H9 (cell line): ENCODE data around the gene HLA-E. TPM values are rescaled to one million over a fixed set of nuclear protein-coding genes. Genes with fewer than 3 reads are reported as not detected.

Experiments
- DNase-seq: peaks from one replicate; pipeline ENCODE4 v3.0.0-alpha.2; 2017
- H2AFZ ChIP-seq: one replicate; pipeline ENCODE4 v1.6.1; 2013; ENCODE audit warnings: mild to moderate bottlenecking, low read length, control low read depth, moderate library complexity
- H2AK5ac ChIP-seq: 2 replicates; pipeline ENCODE4 v1.6.1; 2013; ENCODE audit warnings: low read length, control low read depth, mixed read lengths; ENCODE audit not compliant: insufficient read length
- H2BK120ac ChIP-seq: one replicate; pipeline ENCODE4 v1.6.1; 2013; ENCODE audit warnings: low read depth, mild to moderate bottlenecking, low read length, control low read depth, inconsistent platforms; ENCODE audit not compliant: poor library complexity, severe bottlenecking
- H2BK12ac ChIP-seq: 2 replicates; pipeline ENCODE4 v1.6.1; 2013; ENCODE audit warnings: low read length, control low read depth, mixed read lengths, low read depth; ENCODE audit not compliant: insufficient read length
- H2BK15ac ChIP-seq: 2 replicates; pipeline ENCODE4 v1.6.1; 2013; ENCODE audit warnings: low read depth, low read length, control low read depth
- H2BK20ac ChIP-seq: one replicate; pipeline ENCODE4 v1.6.1; 2013; ENCODE audit warnings: low read depth, mild to moderate bottlenecking, low read length, control low read depth, inconsistent platforms; ENCODE audit not compliant: poor library complexity, severe bottlenecking
- H2BK5ac ChIP-seq: 2 replicates; pipeline ENCODE4 v1.6.1; 2013; ENCODE audit warnings: low read length, control low read depth, mixed read lengths; ENCODE audit not compliant: insufficient read length
- H3K14ac ChIP-seq: 2 replicates; pipeline ENCODE4 v1.6.1; 2013; ENCODE audit warnings: low read length, control low read depth; ENCODE audit not compliant: insufficient read depth
- H3K18ac ChIP-seq: 2 replicates; pipeline ENCODE4 v1.6.1; 2013; ENCODE audit warnings: low read depth, mild to moderate bottlenecking, mixed read lengths, low read length, control low read depth; ENCODE audit not compliant: insufficient read length
- H3K23ac ChIP-seq: 2 replicates; pipeline ENCODE4 v1.6.1; 2013; ENCODE audit warnings: low read length, control low read depth, mixed read lengths, low read depth; ENCODE audit not compliant: insufficient read length
- H3K23me2 ChIP-seq: 2 replicates; pipeline ENCODE4 v1.6.1; 2013; ENCODE audit warnings: low read depth, mild to moderate bottlenecking, mixed read lengths, low read length, control low read depth; ENCODE audit not compliant: insufficient read length, poor library complexity, severe bottlenecking
- H3K27ac ChIP-seq: 2 replicates; pipeline ENCODE4 v1.5.1; 2013; ENCODE audit warnings: low read length, control low read depth, mixed read lengths, low read depth; ENCODE audit not compliant: insufficient read length
- H3K27me3 ChIP-seq: 2 replicates; pipeline ENCODE4 v1.6.1; 2013; ENCODE audit warnings: low read length, control low read depth, inconsistent platforms; ENCODE audit not compliant: insufficient read depth
- H3K4ac ChIP-seq: 2 replicates; pipeline ENCODE4 v1.6.1; 2013; ENCODE audit warnings: low read depth, mild to moderate bottlenecking, control low read depth, inconsistent platforms, low read length, moderate library complexity
- H3K4me1 ChIP-seq: 2 replicates; pipeline ENCODE4 v1.6.1; 2013; ENCODE audit warnings: low read length, control low read depth, inconsistent platforms; ENCODE audit not compliant: insufficient read depth
- H3K4me2 ChIP-seq: 2 replicates; pipeline ENCODE4 v1.6.1; 2013; ENCODE audit warnings: low read length, control low read depth, mixed read lengths; ENCODE audit not compliant: insufficient read length, insufficient read depth
- H3K56ac ChIP-seq: 2 replicates; pipeline ENCODE4 v1.6.1; 2013; ENCODE audit warnings: low read depth, mild to moderate bottlenecking, mixed read lengths, low read length, control low read depth; ENCODE audit not compliant: insufficient read length
- H3K79me1 ChIP-seq: 2 replicates; pipeline ENCODE4 v1.6.1; 2013; ENCODE audit warnings: low read depth, mild to moderate bottlenecking, moderate library complexity, low read length, control low read depth, inconsistent platforms; ENCODE audit not compliant: insufficient read depth, poor library complexity, severe bottlenecking
- H3K79me2 ChIP-seq: 2 replicates; pipeline ENCODE4 v1.6.1; 2013; ENCODE audit warnings: low read length, control low read depth, inconsistent platforms; ENCODE audit not compliant: insufficient read depth
- H3K9ac ChIP-seq: 2 replicates; pipeline ENCODE4 v1.6.1; 2013; ENCODE audit warnings: low read length, control low read depth, mixed read lengths; ENCODE audit not compliant: insufficient read length; ENCODE audit errors: extremely low read depth
- H3K9me3 ChIP-seq: one replicate; pipeline ENCODE4 v1.6.1; 2013; ENCODE audit warnings: low read depth, low read length, inconsistent platforms; ENCODE audit not compliant: control insufficient read depth
- H3T11ph ChIP-seq: one replicate; pipeline ENCODE4 v1.6.1; 2013; ENCODE audit warnings: mild to moderate bottlenecking, low read length, control low read depth, inconsistent platforms
- H4K20me1 ChIP-seq: one replicate; pipeline ENCODE4 v1.6.1; 2013; ENCODE audit not compliant: control insufficient read depth, insufficient read length, insufficient read depth
- H4K5ac ChIP-seq: 2 replicates; pipeline ENCODE4 v1.6.1; 2013; ENCODE audit warnings: low read depth, mild to moderate bottlenecking, mixed read lengths, low read length, control low read depth; ENCODE audit not compliant: insufficient read length
- H4K8ac ChIP-seq: replicated peaks from 2 replicates; pipeline ENCODE4 v1.6.1; 2013; ENCODE audit warnings: low read length, control low read depth, mixed read lengths, low read depth; ENCODE audit not compliant: insufficient read length
- H4K91ac ChIP-seq: 2 replicates; pipeline ENCODE4 v1.6.1; 2013; ENCODE audit warnings: low read depth, mild to moderate bottlenecking, moderate library complexity, mixed read lengths, low read length, control low read depth; ENCODE audit not compliant: insufficient read length
- H3K27ac Mint-ChIP-seq, 3 experiments: 2 replicates in 2 of 3; 3 replicates in 1 of 3; pipeline ENCODE4 v1.8.0; 2020 to 2021; ENCODE audit warnings: mixed read lengths in 3 of 3, mild to moderate bottlenecking in 1 of 3, moderate library complexity in 1 of 3
- H3K27me3 Mint-ChIP-seq: 2 replicates; pipeline ENCODE4 v1.8.0; 2021; ENCODE audit warnings: low read depth, mild to moderate bottlenecking, moderate library complexity, mixed read lengths
- H3K36me3 Mint-ChIP-seq, 3 experiments: 2 replicates in 2 of 3; 3 replicates in 1 of 3; pipeline ENCODE4 v1.8.0; 2020 to 2021; ENCODE audit warnings: low read depth in 3 of 3, mixed read lengths in 3 of 3; ENCODE audit not compliant: insufficient read depth in 1 of 3
- H3K4me1 Mint-ChIP-seq, 2 experiments: 2 replicates each; pipeline ENCODE4 v1.8.0; 2020; ENCODE audit warnings: mixed read lengths in 2 of 2
- H3K4me3 Mint-ChIP-seq, 2 experiments: 2 replicates in 1 of 2; 3 replicates in 1 of 2; pipeline ENCODE4 v1.8.0; 2020 to 2021; ENCODE audit warnings: mild to moderate bottlenecking in 2 of 2, mixed read lengths in 2 of 2, moderate library complexity in 1 of 2
- H3K9me3 Mint-ChIP-seq, 2 experiments: 2 replicates in 1 of 2; 3 replicates in 1 of 2; pipeline ENCODE4 v1.8.0; 2020; ENCODE audit warnings: mild to moderate bottlenecking in 2 of 2, mixed read lengths in 2 of 2, moderate library complexity in 1 of 2
- CTCF ChIP-seq: fragments of 200-600 bp; sonication (generic); conservative IDR thresholded peaks from 3 replicates; pipeline ENCODE4 v1.8.0; 2021; ENCODE audit warnings: antibody characterized with exemption, mild to moderate bottlenecking
- WGBS: extraction: QIAGEN DNeasy Blood & Tissue Kit; methylation state at CpG from one replicate; pipeline ENCODE4 v1.1.7; 2013; ENCODE audit warnings: missing lambda C conversion rate, low lambda C conversion rate, mixed read lengths; ENCODE audit not compliant: insufficient read length; ENCODE audit errors: extremely low coverage; 5-methylcytosine and 5-hydroxymethylcytosine counted together
- total RNA-seq: library from RNA; stranded (reverse); gene quantifications from 2 replicates; pipeline ENCODE4 v1.2.1, GENCODE V29; 2021

Gene HLA-E
- total RNA-seq, 1 experiment from 2014 or later = 28.1 TPM

- no peak overlapping the region for H2AFZ ChIP-seq
Measured at GRCh38 chr6:30541515-30542403, 52.5 kb downstream of the HLA-E start.

More at GRCh38 chr6:30541515-30542403, 52.5 kb downstream of the HLA-E start:
- Histone ChIP-seq H3K18ac (no peak overlapping the region), H3K79me1 (no peaks in the 10 kb centered on the region), H3K9me3 (no peaks in the 10 kb centered on the region), H2BK15ac (no peak overlapping the region), H2BK20ac (no peak overlapping the region), H3K23me2 (no peaks in the 10 kb centered on the region), H3K4me1 (0 out of 2 replicates have a peak, but pooled peaks cover 3% of the 10 kb centered on the region), H3T11ph (no peak overlapping the region), H2BK120ac (no peak overlapping the region), H3K9ac (no peak overlapping the region), H4K91ac (no peak overlapping the region), H3K27me3 (no peaks in the 10 kb centered on the region), H4K8ac (no peak overlapping the region), H3K4ac (no peak overlapping the region), H3K4me2 (peak overlapping the region; percentile 68), H3K23ac (no peak overlapping the region), H3K27ac (no peak overlapping the region), H2BK5ac (no peak overlapping the region), H2BK12ac (no peak overlapping the region), H4K20me1 (no peaks in the 10 kb centered on the region), H3K79me2 (no peaks in the 10 kb centered on the region), H2AK5ac (no peak overlapping the region), H4K5ac (no peak overlapping the region), H3K14ac (no peak overlapping the region), H3K56ac (no peak overlapping the region)
- Mint-ChIP-seq H3K27me3 (no peaks in the 10 kb centered on the region; the same call in 1 of the 2 replicates), H3K36me3 (peaks cover under 1 to 16% (median 7%) of the 10 kb centered on the region in 3 experiments; a peak in 5 of 7 replicates), H3K27ac (no peak overlapping the region), H3K4me1 (peaks cover 10% of the 10 kb centered on the region in 2 experiments), H3K9me3 (no peaks in the 10 kb centered on the region; a peak in 1 of 5 replicates), H3K4me3 (peak overlapping the region; percentile 61 to 65)
- peak; percentile 79 for DNase-seq
- TF ChIP-seq CTCF = peak; percentile 100
- WGBS = no CpG with 5 or more reads among the region's 23 CpGs
